Dermis blood vessel endothelial cell (primary cell): Measurements from ENCODE around the gene GADL1. TPM values are rescaled to one million over a fixed set of nuclear protein-coding genes. Genes with fewer than 3 reads are reported as not detected.
A peak's percentile ranks its signal among the peaks of the same experiment; 100 is the strongest.

Source experiments
- DNase-seq: peaks from one replicate; pipeline ENCODE4 v3.0.0; 2010
- total RNA-seq: library from RNA; depleted of rRNA; stranded (reverse); fragments of >200 nt; gene quantifications from 2 replicates; pipeline ENCODE4 v1.2.3, GENCODE V29; 2014

GADL1 gene
- total RNA-seq, 1 donor from 2014 or later = not detected

DNA sequence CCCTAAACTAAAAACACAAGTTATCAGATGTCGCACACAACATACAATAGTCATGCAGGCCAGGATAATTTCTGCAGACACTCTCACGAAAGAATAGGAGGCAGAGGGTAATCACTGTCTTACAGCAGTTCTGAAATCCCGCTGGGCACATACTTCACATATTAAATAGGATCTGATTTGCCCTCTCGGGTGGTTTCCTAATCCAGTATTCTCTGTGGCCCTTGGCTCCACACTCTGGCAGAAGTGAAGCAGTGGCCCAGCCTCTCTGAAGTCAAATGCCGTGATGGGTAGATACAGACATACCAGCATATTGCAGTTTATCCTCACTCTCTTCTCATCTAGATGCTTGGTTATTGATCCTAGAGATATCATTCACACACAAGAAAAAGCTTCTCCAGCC is 19.0 kb downstream of the GADL1 start:
- DNase-seq = no peak

DNA sequence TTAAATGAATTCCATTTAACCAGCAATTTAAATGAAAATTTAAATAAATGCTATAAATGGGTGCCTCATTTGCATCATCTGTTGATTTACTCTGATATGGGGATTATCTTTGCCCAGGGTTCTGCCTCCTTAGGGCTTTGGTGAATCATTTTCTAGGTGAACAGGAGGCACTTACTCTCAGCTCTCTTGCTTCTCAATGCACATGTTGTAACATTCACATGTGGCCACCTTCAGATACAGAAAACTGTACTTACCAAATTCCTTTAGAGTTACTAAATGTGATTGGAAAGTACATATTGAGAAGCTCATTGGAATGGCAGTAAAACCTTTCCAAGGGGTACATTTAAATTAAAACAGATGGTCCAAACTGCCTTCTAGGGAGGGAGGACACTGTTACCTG is 20.8 kb downstream of the GADL1 start:
- DNase-seq = no peak

DNA sequence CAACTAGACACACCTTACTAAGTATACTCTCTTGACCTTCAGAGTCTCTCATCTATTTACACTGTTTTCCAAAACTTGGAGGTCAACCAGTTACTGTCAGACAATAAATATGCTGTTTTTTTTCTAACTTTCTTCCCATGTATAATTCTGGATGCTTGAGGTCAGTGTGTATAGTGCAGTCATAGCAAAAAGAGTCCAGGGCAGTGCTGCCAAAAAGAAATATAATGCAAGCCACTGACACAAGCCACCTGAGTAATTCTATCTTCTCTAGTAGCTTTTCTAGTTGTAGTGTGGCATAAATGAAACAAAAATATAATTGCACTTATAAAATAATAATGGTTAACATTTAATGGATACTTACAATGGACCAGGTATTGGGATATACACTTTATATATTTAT is 21.6 kb downstream of the GADL1 start:
- no peak for DNase-seq

DNA sequence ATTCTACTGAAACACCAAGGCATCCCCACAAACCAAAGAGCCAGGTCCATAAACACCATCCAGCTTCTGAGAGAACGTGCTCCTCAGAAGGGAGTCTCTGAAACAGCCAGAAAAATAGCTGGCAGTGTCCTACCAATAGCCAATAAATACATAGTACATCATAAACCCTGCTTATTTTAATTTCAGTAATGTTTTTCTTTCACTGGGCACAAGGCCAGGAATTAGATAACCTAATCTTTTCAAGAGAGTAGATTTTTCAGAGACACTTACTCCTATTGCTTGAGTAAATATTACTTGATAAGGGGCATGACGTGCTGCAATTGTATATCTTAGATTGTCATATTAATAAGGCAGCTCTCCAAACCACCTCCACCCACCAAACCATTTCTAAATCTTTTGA is 22.7 kb downstream of the GADL1 start:
- no peak for DNase-seq

DNA sequence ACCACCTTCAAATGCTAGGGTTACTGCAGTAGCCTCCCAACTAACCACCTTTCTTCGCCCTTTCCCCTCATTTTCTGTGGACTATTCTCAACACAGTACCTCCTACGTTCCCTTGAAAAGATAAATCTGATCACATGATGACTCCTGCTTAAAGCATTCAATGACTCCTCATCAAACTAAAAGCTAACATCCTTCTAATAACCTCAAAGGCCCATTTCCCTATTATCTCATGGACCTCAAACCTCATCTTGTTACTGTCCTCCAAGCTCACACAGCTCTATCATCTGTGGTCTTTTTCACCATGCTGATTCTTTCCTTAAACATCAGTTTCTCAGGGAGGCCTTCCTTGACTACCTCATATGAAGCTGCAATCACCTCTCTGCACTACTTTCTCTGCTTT is 29.6 kb downstream of the GADL1 start:
- DNase-seq = no peak

DNA sequence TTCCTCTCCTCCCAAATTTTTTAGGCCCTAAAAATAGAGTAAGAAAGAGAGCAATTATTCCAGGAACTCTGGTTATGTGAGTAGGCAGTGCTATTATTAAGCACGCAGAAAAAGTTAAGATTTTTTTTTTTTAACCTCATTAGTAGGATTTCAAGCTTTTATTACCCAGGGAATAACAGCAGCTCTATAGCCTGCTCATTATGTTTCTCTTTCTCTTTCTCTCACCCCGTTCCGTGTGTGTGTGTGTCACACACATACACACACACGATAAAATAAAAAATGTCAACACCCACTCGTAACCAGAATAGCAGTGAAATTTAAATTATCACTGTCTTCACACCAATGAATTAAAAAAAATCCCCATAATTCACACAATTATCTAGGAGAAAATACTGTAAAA is 30.3 kb downstream of the GADL1 start:
- DNase-seq = no peak

DNA sequence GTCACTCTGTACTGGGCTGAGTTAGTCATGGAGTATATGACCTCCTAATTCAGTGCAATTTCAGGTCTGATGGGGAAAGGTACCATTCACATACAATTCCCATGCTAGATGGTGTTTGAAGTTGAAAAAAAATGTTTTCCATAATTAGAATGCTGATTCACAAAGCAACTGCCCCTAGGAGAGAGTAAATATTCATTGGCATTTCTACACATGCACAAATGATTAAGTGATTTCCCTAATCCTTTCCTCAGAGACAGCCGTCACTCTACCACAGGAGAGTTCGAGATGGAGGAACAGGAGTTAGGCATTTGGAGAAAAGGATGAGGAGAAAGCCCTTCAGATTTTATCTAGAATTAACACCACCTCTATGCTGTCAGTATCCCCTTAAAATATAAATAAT is 32.5 kb downstream of the GADL1 start:
- DNase-seq = no peak

DNA sequence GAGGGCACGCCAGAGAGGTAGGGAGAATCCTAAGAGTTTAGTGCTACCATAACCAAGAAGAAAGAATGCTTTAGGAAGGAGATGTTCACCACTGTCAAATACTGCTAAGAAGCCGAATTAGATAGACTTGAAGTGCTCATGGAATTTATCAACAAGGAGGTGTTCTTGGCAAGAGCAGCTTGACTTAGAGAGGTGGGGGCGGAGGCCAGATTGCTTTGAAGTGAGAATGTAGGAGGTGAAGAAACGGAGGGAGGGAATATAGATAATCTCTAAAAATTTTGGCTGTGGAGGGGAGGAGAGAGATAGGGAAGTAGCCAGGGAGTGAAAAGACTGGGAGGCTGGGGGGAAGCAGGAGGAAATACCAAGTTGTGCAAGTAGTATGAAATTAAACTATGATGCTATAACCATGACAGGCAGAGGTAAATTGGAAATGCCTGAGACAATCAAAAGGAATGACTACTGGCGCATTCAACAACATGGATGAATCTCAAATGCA is 35.5 kb downstream of the GADL1 start:
- DNase-seq = no peak

DNA sequence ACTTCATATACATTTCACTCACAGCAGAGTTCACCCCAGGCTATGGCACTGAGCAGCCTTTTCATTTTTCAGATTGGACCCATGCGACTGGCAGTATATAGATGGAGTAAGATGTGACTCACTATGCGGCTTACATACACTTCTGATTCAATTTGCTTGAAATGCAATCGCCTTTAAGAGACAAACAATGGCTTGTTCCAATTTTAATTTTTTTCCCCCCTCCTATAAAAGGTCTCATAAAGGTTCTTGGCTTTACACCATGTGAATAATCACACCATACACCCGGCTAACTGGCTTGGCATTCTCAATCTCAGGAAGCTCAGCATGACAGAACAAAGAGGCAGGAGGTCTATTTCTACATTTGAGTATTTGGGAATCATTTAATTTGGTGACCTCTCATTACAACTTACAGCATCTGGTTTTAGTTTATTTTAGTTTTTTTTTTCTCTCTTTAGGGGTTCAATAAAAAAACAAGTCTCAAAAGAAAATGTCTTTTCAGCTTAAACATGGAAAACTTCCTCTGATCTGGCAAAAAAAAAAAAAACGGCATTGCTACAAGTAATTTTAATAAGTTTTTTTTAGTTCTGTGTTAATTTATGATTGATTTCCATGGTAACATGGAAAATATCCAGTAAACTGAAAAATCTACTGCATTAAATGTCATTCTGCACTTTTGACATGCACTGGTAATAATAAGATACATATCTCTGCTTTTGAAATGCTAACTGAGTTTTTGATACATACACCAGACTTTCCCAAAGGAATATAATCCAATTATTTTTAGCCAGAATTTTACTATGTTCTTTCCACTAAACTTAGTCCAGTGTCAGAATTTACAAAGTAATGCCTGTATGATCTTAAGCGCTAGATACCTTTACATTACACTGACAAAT is 38.8 kb downstream of the GADL1 start:
- DNase-seq = no peak

DNA sequence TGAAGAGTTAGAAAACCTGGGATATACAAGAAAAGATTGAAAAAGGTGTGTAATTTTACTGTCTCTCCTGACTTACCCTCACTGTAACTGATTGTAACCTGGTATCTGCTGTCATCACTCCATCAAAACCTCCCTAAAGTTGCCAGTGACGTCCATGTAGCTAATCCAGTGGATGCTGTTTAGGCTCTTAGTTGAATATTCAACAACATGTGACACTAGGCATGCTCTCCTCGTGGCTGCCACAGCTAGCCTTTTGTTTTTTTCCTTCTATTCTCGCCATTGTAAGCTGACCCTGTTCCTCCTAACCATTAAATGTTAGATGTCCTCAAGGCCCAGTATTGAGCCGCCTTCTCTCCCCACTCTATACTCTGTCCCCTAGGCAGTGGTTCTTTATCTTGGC is 41.6 kb downstream of the GADL1 start:
- DNase-seq = no peak

DNA sequence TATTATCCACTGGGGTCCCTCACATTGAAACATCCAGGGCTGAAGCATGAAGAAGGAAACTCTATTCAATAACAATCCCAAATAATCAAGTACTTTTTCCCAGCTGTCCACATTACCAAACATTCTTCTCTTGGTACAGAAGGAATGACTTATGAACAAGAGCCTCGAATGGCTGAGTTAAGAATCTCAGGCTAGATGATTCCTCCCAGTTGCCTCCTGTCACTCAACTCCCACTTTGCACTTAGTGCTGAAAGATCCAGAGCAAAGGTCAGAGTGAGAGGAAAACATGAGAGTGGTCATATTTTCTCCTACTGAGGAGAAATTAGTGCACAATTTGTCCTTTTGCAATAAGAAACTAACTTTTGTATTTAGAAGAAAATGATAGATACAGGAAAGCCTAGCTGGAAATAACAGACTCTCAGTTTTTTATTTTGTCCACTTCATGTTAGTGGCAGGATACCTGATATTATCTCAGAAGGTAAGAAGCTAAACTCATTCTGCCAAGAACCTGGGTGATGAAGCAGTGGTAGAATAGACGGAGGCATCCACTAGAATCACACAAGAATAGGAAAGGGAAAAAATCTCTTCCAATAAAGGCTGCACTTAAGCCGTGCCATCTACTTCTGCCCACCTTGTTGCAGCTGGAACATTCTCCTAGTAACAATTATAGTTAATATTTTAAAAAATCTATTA is 46.2 kb downstream of the GADL1 start:
- no peak for DNase-seq

DNA sequence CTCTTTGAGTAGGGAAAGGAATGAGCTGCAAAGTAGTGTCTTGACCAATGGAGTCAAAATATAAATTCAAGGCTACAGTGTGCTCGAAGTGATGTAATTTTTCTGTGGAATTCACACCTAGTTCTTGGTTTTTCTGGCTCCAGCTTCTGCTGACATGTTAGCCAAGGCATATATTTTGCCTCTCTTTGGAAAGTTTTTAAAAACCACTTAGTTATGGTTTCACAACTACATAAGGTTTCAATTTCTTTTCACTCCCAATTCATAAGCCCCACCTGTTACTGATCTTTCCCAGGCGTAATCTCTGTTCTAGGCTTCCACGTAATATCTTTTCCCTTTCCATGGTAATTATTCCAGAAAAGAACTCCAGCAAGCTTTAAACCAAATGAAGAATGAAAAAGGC is 46.9 kb downstream of the GADL1 start:
- DNase-seq = no peak

DNA sequence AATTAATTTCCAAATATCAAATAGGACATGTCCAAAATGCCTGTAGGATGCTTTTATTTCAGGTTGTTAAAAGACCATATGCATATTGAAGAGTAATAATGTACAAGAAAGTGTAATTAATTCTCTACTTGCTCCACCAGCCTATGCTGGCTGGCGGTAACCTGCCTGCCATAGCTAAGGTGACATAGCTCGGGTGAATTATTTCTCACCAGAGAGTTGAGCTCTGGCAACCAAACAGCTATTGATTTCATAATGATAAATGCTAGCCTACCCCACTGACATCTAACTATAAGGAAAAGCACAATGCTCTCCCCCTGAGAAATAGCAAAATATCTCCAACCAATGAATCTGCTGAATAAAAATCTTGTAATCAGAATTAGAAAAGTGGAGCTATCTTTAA is 48.9 kb downstream of the GADL1 start:
- no peak for DNase-seq

DNA sequence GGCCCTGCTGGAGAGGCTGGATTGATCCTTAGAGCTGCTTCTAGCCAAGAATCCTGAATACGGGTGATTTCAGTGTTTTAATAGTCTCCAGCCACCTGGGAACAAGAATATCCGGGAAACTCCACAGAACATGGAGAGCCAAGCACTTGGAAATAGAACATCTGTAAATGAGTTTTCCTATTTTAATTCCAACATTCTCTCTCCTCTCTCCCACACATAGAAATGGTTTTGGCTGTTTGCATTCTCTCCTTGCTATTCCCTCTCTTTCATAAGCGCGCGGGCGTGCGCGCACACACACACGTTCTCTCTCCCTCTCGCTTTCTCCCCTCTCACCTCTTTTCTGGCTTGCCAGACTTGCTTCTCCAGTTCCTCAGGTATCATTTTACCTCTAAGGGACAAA is 50.6 kb downstream of the GADL1 start:
- DNase-seq = no peak

DNA sequence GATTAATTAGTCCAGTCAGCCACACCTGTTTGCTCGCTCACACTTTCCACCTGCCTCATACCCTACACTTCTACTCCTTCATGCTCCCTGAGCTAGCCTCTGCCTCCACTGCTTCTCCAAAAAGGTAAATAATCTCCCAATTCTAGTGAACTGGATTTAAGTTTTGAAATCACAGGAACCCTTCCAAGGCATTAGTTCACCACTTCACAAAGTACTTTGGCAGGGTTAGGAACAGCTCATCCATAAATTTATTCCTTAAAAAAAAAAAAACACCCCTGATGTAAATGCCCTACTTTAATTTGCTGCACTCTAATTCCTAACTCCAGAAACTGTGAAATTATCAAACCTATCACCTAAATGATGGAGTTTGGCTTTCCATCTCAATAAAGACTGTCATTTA is 58.3 kb downstream of the GADL1 start:
- no peak for DNase-seq

DNA sequence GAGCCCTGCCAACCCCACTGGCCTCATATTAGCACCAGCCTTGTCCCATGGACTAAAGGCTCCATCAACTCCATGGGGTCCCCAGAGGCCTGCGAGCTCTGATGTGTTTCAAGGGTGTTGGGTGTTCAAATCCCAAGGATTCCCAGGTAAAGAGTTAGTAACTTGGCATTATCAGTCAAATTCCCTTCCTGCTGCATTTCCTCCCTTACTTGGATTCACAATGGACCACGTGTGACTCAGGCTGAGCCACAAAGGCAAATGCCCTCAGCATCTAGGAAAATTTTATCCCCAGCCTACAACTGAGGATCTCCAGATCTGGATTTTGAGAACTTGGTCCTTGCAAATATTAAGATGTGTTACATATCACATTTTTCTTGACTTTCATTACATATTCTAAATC is 58.8 kb downstream of the GADL1 start:
- DNase-seq = peak; percentile 16

DNA sequence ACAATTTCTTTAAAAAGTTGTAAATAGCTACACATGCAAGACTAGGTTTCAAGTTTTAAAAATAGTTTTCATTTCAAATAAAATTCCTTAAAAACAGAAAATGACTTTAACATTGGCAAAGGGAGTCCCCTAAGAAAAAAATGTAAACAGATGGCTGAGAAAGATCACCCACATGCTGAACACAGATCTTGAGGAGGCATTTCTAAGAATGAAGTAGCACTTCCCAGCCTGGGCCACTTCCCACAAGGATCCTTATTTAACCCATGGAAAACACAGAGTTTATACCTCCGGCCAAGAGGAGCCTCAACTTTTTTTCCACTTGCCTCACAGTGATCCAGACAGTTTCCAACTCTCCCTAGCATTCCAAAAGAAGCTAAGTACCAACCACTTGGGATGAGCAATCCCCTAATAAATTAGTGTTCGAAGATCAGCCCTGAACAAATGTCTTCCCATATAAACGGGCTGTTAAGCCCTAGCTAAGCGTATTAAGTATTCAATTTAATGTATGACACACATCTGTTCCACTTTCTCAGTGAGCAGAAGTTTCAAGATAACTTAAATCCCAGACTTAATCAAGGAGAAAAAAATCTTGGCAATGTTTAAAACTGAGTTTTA is 61.4 kb downstream of the GADL1 start:
- DNase-seq = no peak

DNA sequence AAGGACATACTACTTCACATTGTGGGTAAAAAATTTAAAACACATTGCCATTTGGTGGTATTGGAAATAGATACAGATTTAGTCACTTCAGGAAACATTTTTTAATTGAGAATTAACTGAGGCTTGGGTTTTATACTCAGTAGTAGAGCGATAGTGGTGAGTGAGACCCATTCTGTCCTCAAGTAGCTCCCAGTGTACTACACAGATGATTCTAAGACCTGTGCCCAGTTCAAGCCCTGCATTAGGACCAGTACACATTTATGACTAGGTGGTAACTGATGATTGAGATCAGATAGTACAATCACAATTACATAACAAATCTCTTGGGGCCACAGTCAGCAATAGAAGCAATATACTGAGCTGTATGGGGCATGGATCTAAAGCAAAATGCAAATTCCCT is 67.4 kb downstream of the GADL1 start:
- DNase-seq = no peak

DNA sequence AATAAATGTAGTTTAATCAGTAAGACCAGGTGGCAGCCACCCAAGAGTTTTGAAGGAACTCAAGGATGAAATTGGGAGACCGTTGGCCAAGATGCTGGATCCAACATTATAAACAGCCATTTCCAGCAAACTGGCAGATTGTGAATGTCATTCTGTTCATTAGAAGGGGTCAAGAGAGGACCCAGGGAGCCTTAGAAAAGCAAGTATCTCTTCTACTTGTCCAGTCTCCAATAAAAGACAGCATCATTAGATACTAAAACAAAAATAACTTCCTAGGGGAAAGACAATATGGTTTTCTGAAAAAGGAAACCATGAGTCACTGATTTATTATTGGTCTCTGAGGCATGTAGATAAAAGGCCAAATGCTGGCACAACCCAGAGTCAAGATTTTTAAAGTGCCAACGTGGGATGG is 67.9 kb downstream of the GADL1 start:
- DNase-seq = peak; percentile 30

DNA sequence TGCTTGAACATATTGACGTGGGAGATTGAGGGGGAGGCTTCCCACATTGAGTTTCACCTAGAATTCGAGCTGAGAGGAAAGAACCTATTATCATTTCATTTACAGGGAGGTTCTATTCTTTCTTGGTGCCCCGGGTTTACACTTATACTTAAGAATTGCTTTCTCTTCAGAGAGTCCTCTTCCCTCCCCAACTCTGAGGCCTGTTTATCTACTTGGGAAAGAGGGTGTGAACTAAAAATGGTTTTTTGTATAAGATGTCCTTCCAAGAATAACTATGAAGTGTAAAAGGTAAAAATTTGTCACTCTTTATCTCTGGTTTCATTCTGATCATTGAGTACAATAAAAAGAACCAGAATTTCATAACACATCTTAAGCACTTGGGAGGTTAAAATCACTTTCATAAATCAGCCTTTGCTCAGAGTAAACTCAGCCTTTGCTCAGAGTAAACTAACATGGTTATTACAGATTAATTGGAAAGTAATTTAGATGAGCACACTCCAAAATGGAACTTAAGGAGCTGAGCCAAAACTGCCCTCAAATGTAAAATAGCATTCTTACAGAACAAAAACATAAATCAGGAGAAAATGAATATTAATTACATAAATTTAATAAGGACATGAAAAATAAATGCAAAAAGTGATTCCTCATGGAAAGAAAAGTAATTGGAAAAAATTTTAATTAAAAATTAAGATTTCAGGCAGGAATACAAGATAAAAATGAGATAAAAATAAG is 75.2 kb downstream of the GADL1 start:
- no peak for DNase-seq

DNA sequence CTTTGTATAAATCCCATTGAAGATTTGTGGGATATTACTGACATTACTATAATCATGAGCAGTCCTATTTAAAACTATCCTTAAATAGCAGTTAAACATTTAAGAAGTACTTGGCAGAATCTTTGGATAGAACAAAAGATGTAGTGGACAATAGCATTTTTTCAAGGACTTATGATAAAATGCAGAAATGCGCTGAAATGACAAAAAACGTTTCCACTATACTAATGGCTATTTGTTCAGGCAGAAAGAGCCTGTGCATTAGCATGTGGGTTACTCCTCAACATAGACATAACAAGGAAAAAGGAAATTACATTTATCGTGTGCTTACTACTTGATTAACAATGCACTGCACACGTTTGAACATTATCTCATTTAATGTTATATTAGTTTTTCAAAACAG is 80.7 kb downstream of the GADL1 start:
- no peak for DNase-seq

DNA sequence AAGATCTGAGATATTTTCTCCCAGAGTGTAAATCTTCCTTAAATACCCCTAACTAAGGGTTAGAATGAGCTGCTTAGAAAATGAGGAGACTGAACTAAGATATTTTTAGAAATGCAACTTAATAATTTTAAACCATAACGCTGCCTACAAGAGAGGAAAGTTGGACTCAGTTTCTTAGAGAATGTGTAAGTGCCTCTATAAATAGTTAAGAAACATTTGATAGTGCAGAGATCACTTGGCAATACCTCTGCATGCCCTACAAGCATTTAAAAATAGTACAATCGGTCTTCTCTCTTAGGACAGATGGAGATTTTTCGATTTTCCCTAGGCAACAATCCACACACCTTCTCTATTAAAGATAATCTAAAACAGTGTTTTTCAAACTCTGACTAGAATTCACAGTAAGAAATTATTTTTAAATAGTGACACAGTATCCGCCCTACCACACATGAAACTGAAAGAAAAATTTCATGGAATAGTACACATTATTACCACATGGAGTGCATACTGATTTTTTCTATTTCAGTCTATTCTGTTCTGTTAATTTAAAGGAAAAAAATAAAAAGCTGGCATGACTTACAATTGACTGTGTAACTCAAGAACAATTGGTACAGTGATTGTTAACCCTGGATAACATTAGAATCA is 83.2 kb downstream of the GADL1 start:
- no peak for DNase-seq
